Activated naive CD4-positive, alpha-beta T cell treated with anti-CD3 and anti-CD28 coated beads, Interleukin-2, amount 10 ng/mL, durations not matched to agents 7 days and 5 days (primary cell): Measurements from ENCODE around the gene KCNMB2.
"Not testable (repeated sequence)": the region's sequence is repeated elsewhere in the genome, so short reads cannot be mapped to it uniquely, and the experiment has no call there.

ENCODE experiments used
- CTCF ChIA-PET: fragments of 350-600 bp; sonication (Branson Sonifier 250); formaldehyde crosslinking; loops from one replicate; lab custom pipeline; 2021; ENCODE audit warnings: antibody characterized with exemption; lab: Charles Lee
- DNase-seq: peaks from one replicate; pipeline ENCODE4 v3.0.0-alpha.2; 2020
- H3K27ac Mint-ChIP-seq: one replicate; pipeline ENCODE4 v1.8.0; 2021; ENCODE audit warnings: mild to moderate bottlenecking, moderate library complexity, mixed read lengths
- H3K27me3 Mint-ChIP-seq: one replicate; pipeline ENCODE4 v1.8.0; 2021; ENCODE audit warnings: mild to moderate bottlenecking, mixed read lengths
- H3K36me3 Mint-ChIP-seq: one replicate; pipeline ENCODE4 v1.8.0; 2021; ENCODE audit warnings: mixed read lengths
- H3K4me1 Mint-ChIP-seq: one replicate; pipeline ENCODE4 v1.8.0; 2021; ENCODE audit warnings: mixed read lengths
- H3K4me3 Mint-ChIP-seq: one replicate; pipeline ENCODE4 v1.8.0; 2021; ENCODE audit warnings: mild to moderate bottlenecking, moderate library complexity, mixed read lengths
- H3K9me3 Mint-ChIP-seq: one replicate; pipeline ENCODE4 v1.8.0; 2021; ENCODE audit warnings: mixed read lengths

Gene KCNMB2

DNA sequence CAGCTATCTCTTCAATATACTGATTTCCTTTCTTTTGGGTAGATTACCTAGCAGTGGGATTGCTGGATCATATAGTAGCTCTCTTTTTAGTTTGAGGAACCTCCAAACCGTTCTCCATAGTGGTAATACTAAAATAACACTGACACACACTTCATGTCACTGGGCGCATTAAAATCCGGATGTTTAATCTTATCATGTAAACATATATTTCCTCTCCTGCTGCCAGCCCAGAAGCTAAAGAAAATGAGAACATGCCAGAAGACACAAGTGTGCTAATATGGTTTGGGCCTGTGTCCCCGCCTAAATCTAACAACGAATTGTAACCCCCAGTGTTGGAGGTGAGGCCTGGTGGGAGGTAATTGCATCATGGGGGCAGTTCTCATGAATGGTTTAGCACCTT is 23.6 kb upstream of the KCNMB2 start:
- DNase-seq, result no peak
- H3K27ac Mint-ChIP-seq, result no peak overlapping the region
- no peaks in the 10 kb centered on the region for H3K36me3 Mint-ChIP-seq
- H3K27me3 Mint-ChIP-seq, result no peaks in the 10 kb centered on the region
- CTCF ChIA-PET, result no interaction called here
- no peak overlapping the region for H3K4me3 Mint-ChIP-seq
- H3K9me3 Mint-ChIP-seq, result no peaks in the 10 kb centered on the region
- H3K4me1 Mint-ChIP-seq, result no peaks in the 10 kb centered on the region

DNA sequence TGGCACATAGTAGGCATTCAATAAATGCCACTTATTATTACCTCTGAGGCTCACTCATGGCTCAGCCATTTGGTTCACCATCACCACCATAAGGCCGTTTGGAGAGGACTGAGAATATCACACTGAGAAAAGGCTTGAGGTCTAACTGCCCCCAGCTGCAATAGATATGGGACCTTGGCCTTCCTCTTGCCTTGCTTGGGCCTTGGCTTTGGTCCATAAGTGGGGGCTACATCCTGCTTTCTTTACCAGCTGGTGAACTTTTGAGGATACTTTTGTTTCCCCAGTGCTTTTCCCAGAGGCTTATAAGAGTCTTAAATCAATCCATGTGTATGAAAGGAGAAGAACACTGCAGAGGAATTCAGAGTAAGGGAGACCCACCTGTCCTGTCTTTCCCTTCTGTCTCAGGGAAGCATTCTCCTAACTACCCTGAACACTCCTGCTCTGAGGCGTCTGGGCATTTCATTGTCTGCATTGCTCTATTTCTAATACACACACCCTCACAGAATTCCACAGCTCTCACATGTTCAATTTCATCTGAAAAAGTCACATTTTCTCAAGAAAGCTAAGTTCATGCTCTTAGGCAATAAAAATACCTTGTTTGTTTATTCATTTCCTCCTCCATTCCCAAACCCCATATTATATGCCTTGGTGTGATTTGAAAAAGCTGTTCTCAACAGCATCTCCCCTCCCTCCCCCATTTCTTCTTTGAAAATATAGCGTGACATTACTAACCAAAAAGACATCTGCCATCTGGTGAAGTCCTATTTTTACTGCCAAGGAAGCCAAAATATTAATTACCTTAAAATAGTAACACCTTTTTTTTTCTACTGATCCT is 22.5 kb upstream of the KCNMB2 start:
- DNase-seq, result no peak
- no peaks in the 10 kb centered on the region for H3K27me3 Mint-ChIP-seq
- CTCF ChIA-PET, result no interaction called here
- no peaks in the 10 kb centered on the region for H3K9me3 Mint-ChIP-seq
- H3K27ac Mint-ChIP-seq, result no peak overlapping the region
- H3K4me1 Mint-ChIP-seq, result no peaks in the 10 kb centered on the region
- H3K4me3 Mint-ChIP-seq, result no peak overlapping the region
- H3K36me3 Mint-ChIP-seq, result no peaks in the 10 kb centered on the region

DNA sequence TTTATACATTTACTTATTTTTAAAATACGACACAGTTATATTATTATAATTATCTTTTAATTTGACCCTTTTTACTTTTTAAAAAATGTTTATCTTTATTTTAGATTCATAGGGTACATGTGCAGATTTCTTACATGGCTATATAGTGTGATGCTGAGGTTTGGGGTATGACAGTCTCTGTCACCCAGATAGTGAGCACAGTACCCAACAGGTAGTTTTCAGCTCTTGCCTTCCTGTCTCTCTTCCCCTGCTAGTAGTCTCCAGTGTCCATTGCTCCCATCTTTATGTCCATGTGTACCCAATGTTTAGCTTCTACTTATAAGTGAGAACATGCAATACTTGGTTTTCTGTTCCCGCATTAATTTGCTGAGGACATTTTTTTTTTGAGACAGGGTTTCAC is 21.8 kb upstream of the KCNMB2 start:
- H3K27me3 Mint-ChIP-seq, result no peaks in the 10 kb centered on the region
- no peak overlapping the region for H3K4me3 Mint-ChIP-seq
- no peaks in the 10 kb centered on the region for H3K9me3 Mint-ChIP-seq
- H3K4me1 Mint-ChIP-seq, result no peaks in the 10 kb centered on the region
- H3K36me3 Mint-ChIP-seq, result no peaks in the 10 kb centered on the region
- CTCF ChIA-PET, result no interaction called here
- DNase-seq, result no peak
- H3K27ac Mint-ChIP-seq, result no peak overlapping the region

DNA sequence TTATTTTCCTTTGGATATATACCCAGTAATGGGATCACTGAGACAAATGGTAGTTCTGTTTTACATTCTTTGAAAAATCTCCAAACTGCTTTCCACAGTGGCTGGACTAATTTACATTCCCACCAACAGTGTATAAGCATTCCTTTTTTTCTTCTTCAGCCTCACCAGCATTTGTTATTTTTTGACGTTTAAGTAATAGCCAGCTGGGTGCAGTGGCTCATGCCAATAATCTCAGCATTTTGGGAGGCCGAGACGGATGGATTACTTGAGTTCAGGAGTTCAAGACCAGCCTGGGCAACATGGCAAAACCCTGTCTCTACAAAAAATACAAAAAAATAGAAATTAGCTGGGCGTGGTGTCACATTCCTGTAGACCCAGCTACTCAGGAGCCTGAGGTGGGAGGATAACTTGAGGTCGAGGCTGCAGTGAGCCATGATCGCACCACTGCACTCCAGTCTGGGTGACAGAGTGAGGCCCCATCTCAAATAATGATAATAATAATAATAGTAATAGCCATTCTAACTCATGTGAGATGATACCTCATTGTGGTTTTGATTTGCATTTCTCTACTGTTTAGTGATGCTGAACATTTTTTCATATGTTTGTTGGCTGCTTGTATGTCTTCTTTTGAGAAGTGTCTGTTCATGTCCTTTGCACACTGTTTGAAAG is 21.0 kb upstream of the KCNMB2 start:
- DNase-seq, H3K27me3 Mint-ChIP-seq, H3K27ac Mint-ChIP-seq, H3K9me3 Mint-ChIP-seq, H3K4me1 Mint-ChIP-seq, CTCF ChIA-PET, H3K4me3 Mint-ChIP-seq, H3K36me3 Mint-ChIP-seq: not testable (repeated sequence)

DNA sequence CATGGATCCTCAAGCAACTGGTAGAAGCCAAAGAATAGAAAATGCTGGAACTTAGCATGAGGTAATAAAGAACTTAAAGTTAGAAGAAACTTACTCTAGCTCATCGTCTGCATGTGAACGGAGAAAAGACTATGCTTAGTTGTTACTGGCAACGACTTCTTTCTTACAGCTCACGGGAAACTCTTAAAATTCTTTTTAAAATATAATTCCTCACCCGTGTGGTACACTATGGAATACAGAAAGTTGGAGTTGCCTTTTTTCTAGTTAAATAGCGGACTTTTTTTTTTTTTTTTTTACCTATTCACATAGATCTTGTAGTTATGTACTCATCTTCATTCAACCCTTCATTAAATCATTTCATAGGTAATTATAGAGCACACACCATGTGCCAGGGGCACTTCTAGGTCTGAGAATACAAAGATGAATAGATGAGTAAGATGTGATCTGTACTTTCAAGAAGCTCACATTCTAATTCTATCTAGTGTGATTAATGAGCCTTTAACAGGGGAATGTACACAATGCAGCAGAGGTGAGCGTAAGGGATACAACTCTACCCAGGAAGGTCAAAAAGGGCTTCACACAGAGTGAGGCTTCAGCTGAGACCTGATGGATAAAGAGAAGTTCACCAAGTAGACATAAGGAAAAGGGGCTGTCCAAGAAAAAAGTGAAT is 18.4 kb upstream of the KCNMB2 start:
- CTCF ChIA-PET, result no interaction called here
- H3K9me3 Mint-ChIP-seq, result no peaks in the 10 kb centered on the region

DNA sequence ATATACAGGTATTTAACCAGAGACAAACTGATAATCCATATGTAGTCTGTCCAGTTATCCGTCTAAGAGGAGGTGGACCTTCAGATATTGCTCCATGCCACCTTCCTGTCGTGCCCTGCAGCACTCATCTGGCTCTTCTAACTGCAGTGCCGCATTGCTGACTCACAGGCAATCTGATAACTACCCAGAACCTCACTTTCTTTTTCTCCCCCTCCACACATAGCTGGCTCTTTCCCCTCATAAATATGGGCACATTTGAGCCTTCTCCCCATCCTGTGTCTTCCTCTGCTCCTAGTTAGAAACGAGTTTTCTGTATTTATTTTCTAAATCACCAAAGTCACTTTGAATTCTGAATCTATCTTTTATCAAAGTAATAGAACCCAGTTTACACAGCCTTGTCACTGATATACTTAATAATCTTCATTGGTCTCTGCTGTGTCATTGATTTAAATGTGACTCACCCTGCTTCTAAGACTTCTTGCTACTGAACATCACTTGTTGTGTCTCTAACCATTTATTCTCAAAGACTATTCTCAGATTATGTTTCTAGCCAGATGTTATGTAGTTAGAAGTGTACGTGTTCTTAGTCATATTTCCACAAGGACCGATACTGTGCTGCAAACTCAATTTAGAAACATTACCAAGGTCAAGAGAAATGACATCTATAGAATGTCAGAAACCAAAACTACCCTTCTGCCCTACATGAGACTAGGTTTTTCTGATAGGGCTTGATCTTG is 17.4 kb upstream of the KCNMB2 start:
- Mint-ChIP-seq H3K36me3 (no peaks in the 10 kb centered on the region), H3K27me3 (no peaks in the 10 kb centered on the region), H3K4me1 (no peaks in the 10 kb centered on the region), H3K4me3 (no peak overlapping the region), H3K27ac (no peak overlapping the region), H3K9me3 (no peaks in the 10 kb centered on the region)
- no peak for DNase-seq
- CTCF ChIA-PET, result no interaction called here

More for the DNA sequence above, 18.4 kb upstream of the KCNMB2 start:
- Mint-ChIP-seq H3K4me3 (no peak overlapping the region), H3K27ac (no peak overlapping the region), H3K4me1 (no peaks in the 10 kb centered on the region), H3K27me3 (no peaks in the 10 kb centered on the region), H3K36me3 (no peaks in the 10 kb centered on the region)
- DNase-seq, result no peak

DNA sequence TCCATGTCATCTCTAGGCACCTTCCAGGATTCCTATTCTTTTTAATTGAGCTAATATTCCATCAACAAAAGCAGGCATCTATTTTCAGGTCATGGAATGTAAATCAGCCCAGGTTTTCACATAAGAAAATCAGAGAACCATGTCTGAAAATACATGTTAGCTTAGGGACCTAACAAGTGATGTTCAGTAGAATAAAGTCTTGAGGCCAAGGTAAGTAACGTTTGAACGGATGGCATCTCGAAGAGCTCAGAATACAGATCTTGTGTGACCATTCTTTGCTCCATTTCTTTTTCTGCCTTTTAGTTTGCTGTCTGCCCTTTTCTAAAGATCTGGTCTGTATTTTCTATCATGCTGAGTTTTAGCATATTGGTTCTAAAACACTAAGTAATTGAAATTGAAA is 16.5 kb upstream of the KCNMB2 start:
- CTCF ChIA-PET, result no interaction called here
- no peaks in the 10 kb centered on the region for H3K27me3 Mint-ChIP-seq
- no peak for DNase-seq
- no peaks in the 10 kb centered on the region for H3K36me3 Mint-ChIP-seq
- no peaks in the 10 kb centered on the region for H3K9me3 Mint-ChIP-seq
- H3K4me1 Mint-ChIP-seq, result no peaks in the 10 kb centered on the region
- no peak overlapping the region for H3K4me3 Mint-ChIP-seq
- H3K27ac Mint-ChIP-seq, result no peak overlapping the region

DNA sequence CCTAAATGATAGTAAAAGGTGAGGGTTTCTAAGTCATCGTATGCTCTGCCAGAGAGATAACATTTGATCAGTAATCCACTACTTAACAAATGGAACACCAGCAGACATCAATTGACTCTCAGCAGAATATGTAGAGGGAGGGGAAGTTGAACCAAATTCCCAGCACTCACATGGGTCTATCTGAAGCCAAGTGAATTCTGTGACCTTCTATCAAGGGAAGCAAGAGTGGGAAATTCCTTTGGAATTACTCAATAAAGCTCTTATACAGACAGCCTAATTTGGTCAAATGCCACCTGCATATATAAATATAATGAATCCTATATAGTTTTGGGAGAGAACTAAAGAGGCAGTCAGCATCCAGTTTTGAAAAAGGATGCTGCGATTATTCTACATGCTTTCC is 15.8 kb upstream of the KCNMB2 start:
- CTCF ChIA-PET, result no interaction called here
- Mint-ChIP-seq H3K4me3 (no peak overlapping the region), H3K9me3 (no peaks in the 10 kb centered on the region), H3K27me3 (no peaks in the 10 kb centered on the region), H3K27ac (no peak overlapping the region), H3K36me3 (no peaks in the 10 kb centered on the region), H3K4me1 (no peaks in the 10 kb centered on the region)
- no peak for DNase-seq

DNA sequence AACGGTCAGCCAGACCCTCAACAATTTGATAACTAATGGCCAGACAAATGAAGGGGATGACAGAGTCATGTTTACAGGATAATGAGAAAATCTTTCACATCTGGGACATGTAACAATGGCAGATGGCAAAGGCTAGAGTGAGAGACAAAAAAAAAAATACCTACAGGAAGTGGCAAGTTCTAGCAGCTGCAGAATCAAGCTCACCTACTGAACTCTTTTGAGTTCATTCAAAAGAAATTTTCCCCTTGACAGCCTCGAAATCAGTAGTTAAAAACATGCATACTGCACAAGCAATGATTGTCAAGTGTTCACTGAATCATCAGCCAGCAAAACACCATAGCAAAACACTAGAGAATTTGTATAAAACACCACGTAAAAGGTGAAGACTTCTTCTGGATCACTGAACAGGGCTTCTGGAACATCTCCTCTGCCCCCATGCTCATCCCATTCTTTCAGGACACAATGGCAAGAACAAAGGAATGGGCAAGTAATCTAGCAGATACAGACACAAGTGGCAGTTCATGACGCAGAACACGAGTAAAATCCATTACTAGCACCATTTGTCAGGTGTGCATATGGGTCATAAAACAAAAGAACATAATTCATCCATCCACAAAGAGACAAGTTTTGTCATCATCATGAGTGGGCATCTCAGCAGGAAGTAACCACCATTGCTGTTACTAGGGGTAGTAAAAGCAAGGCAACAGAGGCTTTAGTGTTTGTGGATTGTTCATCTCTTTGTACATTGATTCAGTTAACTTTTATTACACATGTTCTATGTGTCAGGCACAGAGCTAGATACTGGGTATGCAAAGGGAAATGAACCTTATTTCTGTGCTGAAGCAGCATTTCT is 13.8 kb upstream of the KCNMB2 start:
- H3K27ac Mint-ChIP-seq, result no peak overlapping the region
- no peaks in the 10 kb centered on the region for H3K36me3 Mint-ChIP-seq
- CTCF ChIA-PET, result no interaction called here
- H3K9me3 Mint-ChIP-seq, result no peaks in the 10 kb centered on the region
- no peak overlapping the region for H3K4me3 Mint-ChIP-seq
- no peak for DNase-seq
- no peaks in the 10 kb centered on the region for H3K4me1 Mint-ChIP-seq
- no peaks in the 10 kb centered on the region for H3K27me3 Mint-ChIP-seq

DNA sequence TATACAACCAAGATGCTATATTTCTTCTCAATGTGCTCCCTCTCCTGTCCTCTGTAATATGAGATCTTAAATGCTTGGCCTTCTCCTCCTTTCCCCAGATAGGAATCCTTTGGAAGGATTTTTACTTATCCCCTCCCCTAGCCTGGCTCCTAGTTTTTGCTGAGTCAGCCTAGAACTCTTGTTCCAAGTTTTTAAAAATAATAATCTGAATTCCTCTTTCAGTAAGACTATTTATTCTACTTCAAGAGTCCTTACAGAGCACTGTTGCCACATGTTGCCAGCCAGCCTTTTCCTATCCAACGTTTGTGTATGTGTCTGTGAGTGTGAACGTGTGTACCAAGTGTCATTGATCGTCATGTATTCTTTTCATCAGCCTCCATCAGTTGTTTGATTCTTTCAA is 11.0 kb upstream of the KCNMB2 start:
- Mint-ChIP-seq H3K27me3 (no peaks in the 10 kb centered on the region), H3K4me3 (no peak overlapping the region), H3K36me3 (no peaks in the 10 kb centered on the region), H3K4me1 (no peaks in the 10 kb centered on the region), H3K27ac (no peak overlapping the region), H3K9me3 (no peaks in the 10 kb centered on the region)
- no peak for DNase-seq
- CTCF ChIA-PET, result no interaction called here

DNA sequence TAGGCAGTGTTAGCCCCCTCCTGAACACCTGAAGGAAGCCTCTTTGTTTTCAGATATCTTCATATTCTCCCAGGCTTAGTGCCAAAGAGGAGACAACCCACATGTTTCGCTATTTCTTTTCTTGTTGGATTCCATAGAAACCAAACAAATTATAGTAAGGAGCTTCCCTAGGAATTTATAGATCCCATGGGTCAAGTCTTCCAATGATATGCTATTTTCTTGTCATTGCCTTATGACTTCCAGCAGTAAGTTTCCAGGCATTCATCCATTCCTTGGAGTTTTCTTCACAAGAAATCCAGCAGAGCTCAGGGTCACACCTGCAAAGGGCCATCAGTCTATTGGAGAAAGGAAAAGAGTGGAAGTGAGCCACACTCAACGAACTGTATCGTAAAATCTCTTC is 9.9 kb upstream of the KCNMB2 start:
- no peaks in the 10 kb centered on the region for H3K36me3 Mint-ChIP-seq
- H3K27ac Mint-ChIP-seq, result no peak overlapping the region
- no peak for DNase-seq
- no peaks in the 10 kb centered on the region for H3K4me1 Mint-ChIP-seq
- no peaks in the 10 kb centered on the region for H3K9me3 Mint-ChIP-seq
- H3K4me3 Mint-ChIP-seq, result no peak overlapping the region
- CTCF ChIA-PET, result no interaction called here
- no peaks in the 10 kb centered on the region for H3K27me3 Mint-ChIP-seq

DNA sequence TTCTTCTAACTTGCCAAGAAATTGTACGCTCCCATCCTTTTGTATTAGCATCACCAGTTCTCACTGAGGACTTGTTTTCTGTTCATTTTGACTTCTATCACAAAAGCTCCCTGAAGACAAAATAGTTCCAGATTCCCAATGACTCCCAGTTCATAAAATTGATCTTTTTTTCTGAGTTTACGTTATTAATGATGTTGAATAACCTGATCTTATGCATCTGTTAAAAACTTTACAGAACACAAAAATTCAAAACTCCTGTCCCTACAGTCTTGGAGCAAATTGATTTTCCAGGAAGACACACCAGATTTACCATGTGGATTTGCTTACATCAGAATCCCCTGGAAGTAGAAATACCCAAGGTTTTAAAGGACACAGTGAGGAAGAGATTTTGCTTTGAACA is 8.3 kb upstream of the KCNMB2 start:
- CTCF ChIA-PET, result no interaction called here
- H3K36me3 Mint-ChIP-seq, result no peaks in the 10 kb centered on the region
- no peak for DNase-seq
- H3K9me3 Mint-ChIP-seq, result no peaks in the 10 kb centered on the region
- no peak overlapping the region for H3K27ac Mint-ChIP-seq
- no peak overlapping the region for H3K4me3 Mint-ChIP-seq
- H3K4me1 Mint-ChIP-seq, result no peaks in the 10 kb centered on the region
- H3K27me3 Mint-ChIP-seq, result no peaks in the 10 kb centered on the region

DNA sequence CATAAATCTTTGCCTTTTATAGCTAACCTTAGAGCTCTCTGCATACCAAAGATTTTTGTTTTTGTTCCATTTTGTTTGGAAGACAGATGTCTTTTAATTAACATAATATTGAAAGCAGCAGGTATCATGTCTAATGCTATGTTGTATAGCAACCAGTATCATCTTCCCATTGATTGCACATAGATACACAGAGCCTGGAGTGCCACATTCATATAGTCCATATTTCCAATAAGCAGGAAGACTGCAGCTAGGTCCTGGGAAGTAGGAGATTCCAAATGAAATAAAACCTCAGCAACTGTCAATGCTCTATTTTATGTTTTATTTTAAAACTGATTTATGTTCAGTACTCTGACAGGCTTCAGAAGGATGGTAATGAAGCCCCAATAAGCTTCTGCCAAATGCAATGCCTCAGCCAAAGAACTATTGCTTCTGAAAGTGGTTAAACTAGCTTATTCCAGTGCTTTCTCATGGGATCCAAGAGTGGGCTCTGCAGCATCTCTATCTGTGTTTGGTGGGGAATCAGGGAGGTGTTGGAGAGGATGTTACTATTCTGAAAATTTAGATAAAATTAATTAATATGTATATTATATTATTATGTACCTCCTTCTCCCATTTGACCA is 6.5 kb upstream of the KCNMB2 start:
- H3K9me3 Mint-ChIP-seq, result no peaks in the 10 kb centered on the region
- peaks cover 5% of the 10 kb centered on the region for H3K27me3 Mint-ChIP-seq
- DNase-seq, result no peak
- no peaks in the 10 kb centered on the region for H3K4me1 Mint-ChIP-seq
- CTCF ChIA-PET, result no interaction called here
- no peaks in the 10 kb centered on the region for H3K36me3 Mint-ChIP-seq
- no peak overlapping the region for H3K4me3 Mint-ChIP-seq
- no peak overlapping the region for H3K27ac Mint-ChIP-seq
